Measurements from ENCODE around the gene ABI3BP.
"Not testable (repeated sequence)": the region's sequence is repeated elsewhere in the genome, so short reads cannot be mapped to it uniquely, and the experiment has no call there.

The ABI3BP gene

DNA sequence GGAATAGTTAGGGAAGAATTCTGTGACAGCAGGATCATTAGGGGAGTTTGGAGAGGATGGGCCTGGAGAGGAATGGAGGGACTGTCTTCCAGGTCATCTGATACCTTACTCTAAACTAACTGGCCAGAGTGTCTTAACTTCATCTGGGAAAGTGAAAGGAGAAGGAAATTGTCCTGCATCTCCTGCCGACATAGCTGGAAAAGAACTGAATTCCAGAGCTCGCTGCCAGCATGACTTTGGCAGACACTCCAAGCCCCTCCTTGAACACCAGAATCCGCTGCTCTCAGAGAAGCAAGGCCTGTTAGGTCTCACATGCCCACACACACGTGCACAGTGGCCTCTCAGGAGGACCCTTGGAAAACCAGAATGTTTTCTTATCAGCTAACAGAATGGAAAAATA is 10.5 kb downstream of the ABI3BP start:
- DNase-seq: no peak

- no peak for DNase-seq
These were observed 11.9 kb downstream of the ABI3BP start for GRCh38 chr3:100981164-100981911.

- no peak for DNase-seq
These were observed 15.1 kb downstream of the ABI3BP start for GRCh38 chr3:100978011-100978659.

- no peak for DNase-seq
These were observed 16.6 kb downstream of the ABI3BP start for GRCh38 chr3:100976611-100977010.

- DNase-seq: no peak
These were observed 17.5 kb downstream of the ABI3BP start for GRCh38 chr3:100975714-100976113.

GRCh38 chr3:100973594-100973993 is 19.6 kb downstream of the ABI3BP start:
- no peak for DNase-seq

GRCh38 chr3:100972867-100973266 is 20.4 kb downstream of the ABI3BP start:
- DNase-seq: no peak

GRCh38 chr3:100972301-100972844 is 20.8 kb downstream of the ABI3BP start:
- no peak for DNase-seq

- no peak for DNase-seq
These were observed 21.4 kb downstream of the ABI3BP start for GRCh38 chr3:100971798-100972197.

DNA sequence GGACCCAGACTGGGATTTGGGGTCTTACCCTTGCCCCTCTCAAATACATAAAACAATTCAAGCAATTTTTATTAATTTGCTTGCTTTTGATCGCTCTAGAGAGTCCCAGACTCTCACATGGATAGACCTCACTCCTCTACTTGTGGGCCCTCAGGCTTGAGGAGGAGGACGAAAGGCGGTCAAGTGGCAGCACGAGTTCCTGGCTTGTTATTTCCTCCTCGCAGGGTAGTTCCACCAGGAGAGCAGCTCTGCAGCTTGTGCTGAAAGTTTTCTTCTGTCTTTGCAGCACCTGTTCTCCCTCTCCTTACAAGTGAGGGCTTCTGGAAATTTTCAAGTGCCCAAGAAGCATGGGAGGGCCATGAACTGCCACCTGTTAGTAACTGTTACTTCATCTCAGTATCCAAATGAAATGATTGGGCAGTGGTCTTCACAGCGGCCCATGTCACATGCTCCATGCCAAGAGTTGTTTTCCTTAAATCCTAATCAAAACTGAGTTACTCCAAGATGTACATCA is 22.7 kb downstream of the ABI3BP start:
- no peak for DNase-seq

DNA sequence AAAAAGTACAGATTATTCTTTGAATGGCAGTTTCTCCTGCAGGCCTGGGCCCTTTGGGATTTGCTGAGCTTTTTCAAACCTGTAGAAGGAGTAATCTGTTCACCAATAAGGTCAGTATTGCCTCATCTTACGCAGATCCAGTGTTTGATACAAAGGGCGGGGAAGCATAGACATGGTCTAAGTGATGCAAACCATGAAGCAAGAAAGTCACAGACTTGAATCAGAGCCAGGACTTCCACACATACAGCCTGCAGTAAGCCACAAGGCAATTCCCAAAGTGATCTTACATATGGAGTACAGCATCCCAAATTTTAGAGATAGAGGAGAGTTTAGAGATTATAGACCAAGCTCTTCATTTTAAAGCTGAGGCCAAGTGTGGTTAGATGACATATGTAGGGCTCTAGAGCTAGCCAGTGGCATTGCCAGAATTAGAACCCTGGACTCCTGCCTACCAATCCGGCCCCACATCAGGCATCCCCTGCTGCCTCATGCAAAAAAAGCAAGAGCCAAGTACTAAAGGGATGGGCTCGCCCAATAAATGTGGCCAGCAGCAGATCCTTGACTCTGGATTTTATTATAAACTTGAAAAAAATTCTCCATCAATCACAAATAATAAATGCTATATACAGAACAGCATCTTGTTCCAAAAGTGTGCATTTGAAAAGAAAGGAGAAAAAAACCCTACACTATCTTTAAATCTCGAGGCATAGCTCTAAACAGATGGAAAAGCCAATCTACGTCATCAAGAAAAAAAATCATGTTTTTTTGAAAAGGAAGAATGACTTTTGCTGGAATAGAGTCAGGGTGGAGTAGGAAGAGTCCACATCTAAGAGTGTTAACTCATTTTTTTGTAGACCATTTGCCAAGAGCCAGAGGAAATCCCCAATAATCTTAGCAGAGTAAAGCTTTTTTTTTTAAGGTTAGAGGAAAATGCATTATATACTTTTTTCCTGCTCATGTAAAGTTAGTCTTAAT is 24.0 kb downstream of the ABI3BP start:
- DNase-seq: no peak

GRCh38 chr3:100966807-100967206 is 26.4 kb downstream of the ABI3BP start:
- no peak for DNase-seq

DNA sequence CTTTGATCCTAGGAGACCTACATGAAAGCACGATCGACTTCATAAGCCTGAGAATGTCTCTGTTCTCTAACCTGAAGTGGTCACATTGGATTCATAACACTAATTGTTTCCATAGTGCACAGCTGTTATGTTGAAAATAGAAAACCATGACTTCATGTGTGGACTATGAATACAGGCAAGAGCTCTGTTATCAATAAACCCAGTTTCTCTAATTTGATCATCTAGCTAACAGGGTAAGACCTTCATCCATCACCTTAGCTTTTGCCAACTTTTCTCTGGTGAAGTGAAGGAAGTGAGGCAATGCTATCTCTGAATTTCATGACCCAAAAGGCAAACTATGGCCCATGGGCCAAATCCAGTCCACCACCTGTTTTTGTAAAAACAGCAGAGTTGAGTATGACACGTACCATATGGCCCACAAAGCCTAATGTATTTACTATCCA is 27.2 kb downstream of the ABI3BP start:
- DNase-seq: no peak

GRCh38 chr3:100963041-100963440 is 30.2 kb downstream of the ABI3BP start:
- no peak for DNase-seq

GRCh38 chr3:100957261-100957986 is 35.8 kb downstream of the ABI3BP start:
- DNase-seq: no peak

- DNase-seq: no peak
These were observed 36.9 kb downstream of the ABI3BP start for GRCh38 chr3:100956276-100956675.

- no peak for DNase-seq
These were observed 38.2 kb downstream of the ABI3BP start for GRCh38 chr3:100954990-100955389.

DNA sequence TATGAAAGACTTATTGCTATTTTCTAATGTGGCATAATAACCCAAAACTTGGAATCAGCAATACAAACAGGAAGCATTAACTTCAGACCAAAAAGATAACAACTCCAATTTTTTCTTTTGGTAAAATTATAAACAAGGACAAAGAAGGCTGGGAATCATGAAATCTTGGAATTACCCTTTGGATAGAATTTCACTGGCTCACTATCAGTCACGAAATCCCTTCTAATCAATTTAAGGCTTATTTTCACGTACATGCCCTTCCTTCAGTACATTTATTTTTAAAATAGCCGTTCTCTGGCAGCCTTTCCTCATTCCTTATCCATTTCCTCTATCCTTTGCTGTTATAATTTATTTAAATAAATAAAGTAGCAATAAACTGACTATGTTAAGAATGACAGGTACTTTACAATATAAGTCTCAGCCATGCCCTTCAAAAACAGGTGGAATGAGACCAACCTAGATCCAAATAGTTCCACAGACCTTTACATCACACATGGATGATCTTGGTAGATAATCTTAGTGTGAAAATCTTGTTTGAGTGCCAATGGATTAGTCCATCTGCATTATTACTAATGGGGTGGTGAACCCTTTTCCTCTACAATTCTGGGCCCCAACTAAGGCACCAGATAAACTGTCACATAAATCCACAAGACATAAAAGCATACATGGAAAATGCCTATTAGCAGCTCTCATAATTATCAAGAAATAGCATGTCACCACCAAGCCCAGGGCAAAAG is 38.9 kb downstream of the ABI3BP start:
- DNase-seq: no peak

GRCh38 chr3:100953103-100953502 is 40.1 kb downstream of the ABI3BP start:
- no peak for DNase-seq

DNA sequence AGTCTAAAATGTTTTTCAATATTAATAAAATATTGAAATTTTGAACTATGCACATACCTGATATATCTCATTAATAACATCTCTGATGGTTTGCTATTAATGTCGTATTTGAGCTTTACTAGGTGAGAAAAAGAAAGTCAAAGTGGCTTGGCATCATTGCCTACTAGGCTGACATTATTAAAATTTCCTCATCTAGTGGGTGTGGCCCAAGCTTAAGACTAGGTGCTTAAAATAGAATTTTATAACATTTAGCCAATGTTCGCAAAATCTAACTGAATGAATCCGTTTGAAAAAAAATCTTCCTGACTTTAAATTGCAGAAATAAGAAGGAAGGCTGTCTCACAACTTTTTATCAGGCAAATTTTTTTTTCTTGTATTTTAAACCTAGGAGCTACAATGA is 46.1 kb downstream of the ABI3BP start:
- no peak for DNase-seq

GRCh38 chr3:100946096-100946495 is 47.1 kb downstream of the ABI3BP start:
- DNase-seq: not testable (repeated sequence)

All from NCI-H524 treated with DMSO at 0.1 percent for 48 hours (cell line).